ENCODE results near the gene SLC2A6. TPM values are rescaled to one million over a fixed set of nuclear protein-coding genes. Genes with fewer than 3 reads are reported as not detected.

SLC2A6 gene
- total RNA-seq, 3 donors from 2014 or later = 1.8 to 2.0 (median 1.8) TPM

- Histone ChIP-seq H3K27ac (no peak overlapping the region), H3K9me3 (no peaks in the 10 kb centered on the region), H3K36me3 (no peaks in the 10 kb centered on the region), H3K4me1 (no peaks in the 10 kb centered on the region), H3K4me3 (no peak overlapping the region), H3K27me3 (peaks cover 0 to 5% of the 10 kb centered on the region in 2 donors)
- intact Hi-C loops (cut with DNase I; ENCODE audit: low total_unique reads) = no loop called here
- TF ChIP-seq POLR2A (IDR thresholded peaks at IDR 0.05) (no peak), CTCF (IDR thresholded peaks at IDR 0.05) (no peak), POLR2AphosphoS5 (IDR thresholded peaks at IDR 0.05) (no peak)
- no peak for DNase-seq (ENCODE audit: low spot score in 2 of 2)
Measured at GRCh38 chr9:133473743-133474142, 5.2 kb downstream of the SLC2A6 start.

GRCh38 chr9:133472753-133473378 lies 6.0 kb downstream of the SLC2A6 start:
- Histone ChIP-seq H3K4me1 (no peaks in the 10 kb centered on the region), H3K4me3 (no peak overlapping the region), H3K27ac (no peak overlapping the region), H3K27me3 (peaks cover 0 to 5% of the 10 kb centered on the region in 2 donors), H3K9me3 (no peaks in the 10 kb centered on the region), H3K36me3 (no peaks in the 10 kb centered on the region)
- intact Hi-C loops (cut with DNase I; ENCODE audit: low total_unique reads) = no loop called here
- no peak for TF ChIP-seq POLR2AphosphoS5 (IDR thresholded peaks at IDR 0.05)
- no peak for TF ChIP-seq CTCF (IDR thresholded peaks at IDR 0.05)
- no peak for TF ChIP-seq POLR2A (IDR thresholded peaks at IDR 0.05)
- DNase-seq (ENCODE audit: low spot score in 2 of 2) = no peak

GRCh38 chr9:133472277-133472645 lies 6.6 kb downstream of the SLC2A6 start:
- intact Hi-C loops (cut with DNase I; ENCODE audit: low total_unique reads) = no loop called here
- H3K27me3 ChIP-seq = peaks cover 0 to 5% of the 10 kb centered on the region in 2 donors
- TF ChIP-seq POLR2A (IDR thresholded peaks at IDR 0.05) = no peak

GRCh38 chr9:133471551-133472276 lies 7.2 kb downstream of the SLC2A6 start:
- H3K36me3 ChIP-seq = no peaks in the 10 kb centered on the region
- intact Hi-C loops (cut with DNase I; ENCODE audit: low total_unique reads) = no loop called here
- no peaks in the 10 kb centered on the region for H3K9me3 ChIP-seq
- TF ChIP-seq CTCF (IDR thresholded peaks at IDR 0.05) (no peak), POLR2AphosphoS5 (IDR thresholded peaks at IDR 0.05) (no peak), POLR2A (IDR thresholded peaks at IDR 0.05) (no peak)
- H3K4me1 ChIP-seq = no peaks in the 10 kb centered on the region
- no peak for DNase-seq (ENCODE audit: low spot score in 2 of 2)
- H3K4me3 ChIP-seq = no peak overlapping the region
- no peak overlapping the region for H3K27ac ChIP-seq
- H3K27me3 ChIP-seq = peaks cover 0 to 5% of the 10 kb centered on the region in 2 donors

More at GRCh38 chr9:133472277-133472645, 6.6 kb downstream of the SLC2A6 start:
- H3K9me3 ChIP-seq = no peaks in the 10 kb centered on the region
- DNase-seq (ENCODE audit: low spot score in 2 of 2) = no peak
- H3K4me1 ChIP-seq = no peaks in the 10 kb centered on the region
- H3K27ac ChIP-seq = no peak overlapping the region
- no peaks in the 10 kb centered on the region for H3K36me3 ChIP-seq
- no peak overlapping the region for H3K4me3 ChIP-seq

- H3K36me3 ChIP-seq = no peaks in the 10 kb centered on the region
- H3K9me3 ChIP-seq = no peaks in the 10 kb centered on the region
- H3K27me3 ChIP-seq = peaks cover 0 to 5% of the 10 kb centered on the region in 2 donors
- TF ChIP-seq POLR2A (IDR thresholded peaks at IDR 0.05) (no peak), CTCF (IDR thresholded peaks at IDR 0.05) (no peak), POLR2AphosphoS5 (IDR thresholded peaks at IDR 0.05) (no peak)
- H3K4me1 ChIP-seq = no peaks in the 10 kb centered on the region
- H3K4me3 ChIP-seq = no peak overlapping the region
- no peak overlapping the region for H3K27ac ChIP-seq
- no peak for DNase-seq (ENCODE audit: low spot score in 2 of 2)
- intact Hi-C loops (cut with DNase I; ENCODE audit: low total_unique reads) = no loop called here
Measured at GRCh38 chr9:133470988-133471387, 7.9 kb downstream of the SLC2A6 start.

All from breast epithelium (tissue), 4 donors.